Nephron progenitor cell (in vitro differentiated cells): ENCODE data around the gene CDH3.

ENCODE experiments used
- DNase-seq: peaks from one replicate; pipeline ENCODE4 v3.0.0; 2021
- H3K27ac Mint-ChIP-seq: 2 replicates; pipeline ENCODE4 v1.8.0; 2021; ENCODE audit warnings: mild to moderate bottlenecking, moderate library complexity, mixed read lengths
- H3K27me3 Mint-ChIP-seq: 2 replicates; pipeline ENCODE4 v1.8.0; 2021; ENCODE audit warnings: mild to moderate bottlenecking, low read depth, mixed read lengths; ENCODE audit not compliant: poor library complexity
- H3K36me3 Mint-ChIP-seq: 2 replicates; pipeline ENCODE4 v1.8.0; 2021; ENCODE audit warnings: low read depth, mixed read lengths
- H3K4me1 Mint-ChIP-seq: 2 replicates; pipeline ENCODE4 v1.8.0; 2021; ENCODE audit warnings: mixed read lengths
- H3K4me3 Mint-ChIP-seq: 2 replicates; pipeline ENCODE4 v1.8.0; 2021; ENCODE audit warnings: mild to moderate bottlenecking, moderate library complexity, mixed read lengths
- H3K9me3 Mint-ChIP-seq: 2 replicates; pipeline ENCODE4 v1.8.0; 2021; ENCODE audit warnings: mild to moderate bottlenecking, moderate library complexity, mixed read lengths
- TF ChIP-seq, protein P1 (sequence below): fragments of 200-600 bp; sonication (generic); IDR thresholded peaks from 2 replicates; pipeline ENCODE4 v1.5.0; 2021; ENCODE audit warnings: antibody characterized with exemption

The CDH3 gene

DNA sequence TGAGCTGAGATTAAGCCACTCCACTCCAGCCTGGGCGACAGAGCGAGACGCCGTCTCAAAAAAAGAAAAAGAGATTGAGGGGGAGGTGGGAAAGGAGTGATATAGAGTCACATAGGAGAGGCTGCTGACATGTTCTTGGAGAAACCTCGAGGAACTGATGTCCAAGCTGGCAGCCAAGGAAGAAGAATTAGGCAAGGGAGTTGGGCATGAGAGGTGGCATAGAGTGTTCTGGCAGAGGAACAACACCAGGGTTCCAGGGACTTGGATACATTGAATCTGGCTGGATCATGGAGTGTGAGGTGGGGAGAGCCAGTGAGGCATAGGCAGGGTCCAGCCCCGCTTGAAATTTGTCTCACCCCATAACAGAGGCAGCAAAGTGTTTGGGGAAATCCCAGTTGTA is 10.7 kb downstream of the CDH3 start:
- Mint-ChIP-seq H3K27ac (no peak overlapping the region), H3K4me3 (no peak overlapping the region)
- TF ChIP-seq, protein P1, sequence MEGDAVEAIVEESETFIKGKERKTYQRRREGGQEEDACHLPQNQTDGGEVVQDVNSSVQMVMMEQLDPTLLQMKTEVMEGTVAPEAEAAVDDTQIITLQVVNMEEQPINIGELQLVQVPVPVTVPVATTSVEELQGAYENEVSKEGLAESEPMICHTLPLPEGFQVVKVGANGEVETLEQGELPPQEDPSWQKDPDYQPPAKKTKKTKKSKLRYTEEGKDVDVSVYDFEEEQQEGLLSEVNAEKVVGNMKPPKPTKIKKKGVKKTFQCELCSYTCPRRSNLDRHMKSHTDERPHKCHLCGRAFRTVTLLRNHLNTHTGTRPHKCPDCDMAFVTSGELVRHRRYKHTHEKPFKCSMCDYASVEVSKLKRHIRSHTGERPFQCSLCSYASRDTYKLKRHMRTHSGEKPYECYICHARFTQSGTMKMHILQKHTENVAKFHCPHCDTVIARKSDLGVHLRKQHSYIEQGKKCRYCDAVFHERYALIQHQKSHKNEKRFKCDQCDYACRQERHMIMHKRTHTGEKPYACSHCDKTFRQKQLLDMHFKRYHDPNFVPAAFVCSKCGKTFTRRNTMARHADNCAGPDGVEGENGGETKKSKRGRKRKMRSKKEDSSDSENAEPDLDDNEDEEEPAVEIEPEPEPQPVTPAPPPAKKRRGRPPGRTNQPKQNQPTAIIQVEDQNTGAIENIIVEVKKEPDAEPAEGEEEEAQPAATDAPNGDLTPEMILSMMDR: no peak

GRCh38 chr16:68656751-68657150 is 11.6 kb downstream of the CDH3 start:
- Mint-ChIP-seq H3K27me3 (peaks cover 8% of the 10 kb centered on the region), H3K36me3 (no peaks in the 10 kb centered on the region), H3K4me3 (no peak overlapping the region), H3K9me3 (peaks cover under 1% of the 10 kb centered on the region), H3K27ac (no peak overlapping the region), H3K4me1 (peaks cover 39% of the 10 kb centered on the region)
- no peak for DNase-seq
- TF ChIP-seq, protein P1: no peak

More for the DNA sequence above, 10.7 kb downstream of the CDH3 start:
- H3K27me3 Mint-ChIP-seq: peaks cover 8% of the 10 kb centered on the region
- peaks cover 39% of the 10 kb centered on the region for H3K4me1 Mint-ChIP-seq
- H3K9me3 Mint-ChIP-seq: no peaks in the 10 kb centered on the region
- no peaks in the 10 kb centered on the region for H3K36me3 Mint-ChIP-seq
- DNase-seq: no peak

- Mint-ChIP-seq H3K4me1 (peaks cover 39% of the 10 kb centered on the region), H3K36me3 (no peaks in the 10 kb centered on the region), H3K27ac (peak overlapping the region; percentile 13), H3K9me3 (peaks cover 4% of the 10 kb centered on the region), H3K27me3 (peaks cover 8% of the 10 kb centered on the region), H3K4me3 (no peak overlapping the region)
- TF ChIP-seq, protein P1: no peak
- no peak for DNase-seq
These were observed 13.3 kb downstream of the CDH3 start for GRCh38 chr16:68658341-68658973.

DNA sequence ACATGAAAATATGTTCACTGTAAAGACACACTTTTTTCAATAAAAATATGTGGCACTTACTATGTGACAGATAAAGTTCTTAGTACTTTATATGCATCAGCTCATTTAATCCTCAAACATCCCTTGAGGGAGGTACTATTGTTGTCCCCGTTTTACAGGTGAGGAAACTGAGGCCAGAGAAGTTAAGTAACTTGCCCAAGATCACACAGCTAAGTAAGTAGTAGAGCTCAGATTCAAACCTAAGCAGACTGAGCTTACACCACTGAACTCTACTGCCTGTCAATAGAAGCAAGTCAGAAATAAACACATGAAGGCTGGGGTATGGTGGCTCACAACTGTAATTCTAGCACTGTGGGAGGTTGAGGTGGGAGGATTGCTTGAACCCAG is 13.9 kb downstream of the CDH3 start:
- H3K4me1 Mint-ChIP-seq: peaks cover 39% of the 10 kb centered on the region
- DNase-seq: no peak
- H3K27me3 Mint-ChIP-seq: peaks cover 8% of the 10 kb centered on the region
- H3K4me3 Mint-ChIP-seq: no peak overlapping the region
- no peaks in the 10 kb centered on the region for H3K36me3 Mint-ChIP-seq
- H3K27ac Mint-ChIP-seq: no peak overlapping the region
- H3K9me3 Mint-ChIP-seq: peaks cover 4% of the 10 kb centered on the region
- TF ChIP-seq, protein P1: no peak

DNA sequence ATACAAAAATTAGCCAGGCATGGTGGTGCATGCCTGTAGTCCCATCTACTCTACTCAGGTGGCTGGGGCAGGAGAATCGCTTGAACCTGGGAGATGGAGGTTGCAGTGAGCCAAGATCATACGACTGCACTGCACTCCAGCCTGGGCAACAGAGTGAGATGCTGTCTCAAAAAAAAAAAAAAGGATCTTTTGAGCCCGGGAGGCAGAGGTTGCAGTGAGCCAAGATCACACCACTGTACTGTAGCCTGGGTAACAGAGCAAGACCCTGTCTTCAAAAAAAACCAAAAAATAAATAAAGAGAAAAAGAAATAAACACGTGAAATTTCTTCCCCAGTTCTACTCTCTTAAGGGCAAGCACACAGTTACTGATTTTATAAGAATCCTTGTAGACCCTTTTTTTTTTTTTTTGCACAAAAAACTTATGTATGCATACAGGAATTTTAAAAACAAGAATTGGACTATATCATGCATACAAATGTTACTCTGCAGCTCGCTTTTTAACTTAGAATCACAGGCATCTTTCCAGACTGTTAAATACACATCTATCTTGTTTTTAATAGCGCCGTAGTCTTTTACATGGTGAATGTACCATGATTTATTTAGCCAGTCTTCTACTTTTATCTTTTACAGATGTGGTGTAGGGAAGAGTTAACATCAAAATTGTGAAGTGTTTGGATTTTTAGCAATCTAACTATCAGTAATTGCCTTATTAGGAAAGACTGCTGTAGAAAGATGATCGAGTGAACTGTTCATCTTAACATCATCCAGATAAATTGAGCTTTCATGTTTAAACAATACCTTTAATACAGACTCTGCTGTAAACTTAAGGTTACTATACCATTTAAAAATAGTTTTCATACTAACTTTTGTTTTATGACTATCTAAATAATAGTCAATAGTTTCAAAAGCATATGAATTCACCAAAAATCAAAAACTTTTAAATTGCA is 14.6 kb downstream of the CDH3 start:
- no peak overlapping the region for H3K4me3 Mint-ChIP-seq
- H3K27me3 Mint-ChIP-seq: peaks cover 7% of the 10 kb centered on the region
- H3K9me3 Mint-ChIP-seq: peaks cover 4% of the 10 kb centered on the region
- TF ChIP-seq, protein P1: no peak
- DNase-seq: no peak
- H3K36me3 Mint-ChIP-seq: no peaks in the 10 kb centered on the region
- H3K27ac Mint-ChIP-seq: no peak overlapping the region
- peaks cover 39% of the 10 kb centered on the region for H3K4me1 Mint-ChIP-seq
